ENCODE results near the gene NODAL.

Gene NODAL

GRCh38 chr10:70476249-70477035 is 35.0 kb upstream of the NODAL start:
- H3K4me1 Mint-ChIP-seq = peaks cover 36 to 48% of the 10 kb centered on the region in 2 donors
- peaks cover 0 to 1% of the 10 kb centered on the region in 2 donors for H3K36me3 Mint-ChIP-seq
- H3K27ac Mint-ChIP-seq = peak overlapping the region; percentile 40
- H3K27me3 Mint-ChIP-seq = peaks cover 0 to 7% of the 10 kb centered on the region in 2 donors
- H3K9me3 Mint-ChIP-seq = no peaks in the 10 kb centered on the region
- H3K4me3 Mint-ChIP-seq = no peak overlapping the region
- DNase-seq (no peak), ATAC-seq (replicated peaks) (peak; percentile 21 to 46)

GRCh38 chr10:70475661-70476060 is 34.2 kb upstream of the NODAL start:
- ATAC-seq (replicated peaks) (no peak), DNase-seq (no peak)
- Mint-ChIP-seq H3K27ac (no peak overlapping the region), H3K4me3 (no peak overlapping the region), H3K4me1 (peaks cover 29 to 41% of the 10 kb centered on the region in 2 donors), H3K9me3 (no peaks in the 10 kb centered on the region), H3K27me3 (peaks cover 0 to 5% of the 10 kb centered on the region in 2 donors), H3K36me3 (peaks cover 0 to 1% of the 10 kb centered on the region in 2 donors)

- no peak overlapping the region for H3K27ac Mint-ChIP-seq
- no peaks in the 10 kb centered on the region for H3K36me3 Mint-ChIP-seq
- peaks cover 21 to 32% of the 10 kb centered on the region in 2 donors for H3K4me1 Mint-ChIP-seq
- H3K9me3 Mint-ChIP-seq = no peaks in the 10 kb centered on the region
- no peak for DNase-seq
- no peak for ATAC-seq (replicated peaks)
- H3K4me3 Mint-ChIP-seq = no peak overlapping the region
- no peaks in the 10 kb centered on the region for H3K27me3 Mint-ChIP-seq
These were observed 33.3 kb upstream of the NODAL start for GRCh38 chr10:70474780-70475179.

GRCh38 chr10:70472799-70473454 is 31.4 kb upstream of the NODAL start:
- Mint-ChIP-seq H3K27ac (no peak overlapping the region), H3K4me1 (peaks cover 16 to 21% of the 10 kb centered on the region in 2 donors), H3K4me3 (no peak overlapping the region), H3K9me3 (no peaks in the 10 kb centered on the region), H3K27me3 (peaks cover 0 to 6% of the 10 kb centered on the region in 2 donors), H3K36me3 (no peaks in the 10 kb centered on the region)
- DNase-seq = no peak
- no peak for ATAC-seq (replicated peaks)

GRCh38 chr10:70466951-70467350 is 25.5 kb upstream of the NODAL start:
- no peaks in the 10 kb centered on the region for H3K9me3 Mint-ChIP-seq
- H3K27ac Mint-ChIP-seq = no peak overlapping the region
- ATAC-seq (replicated peaks) = no peak
- peaks cover 0 to 6% of the 10 kb centered on the region in 2 donors for H3K27me3 Mint-ChIP-seq
- peaks cover 0 to 5% of the 10 kb centered on the region in 2 donors for H3K4me1 Mint-ChIP-seq
- no peaks in the 10 kb centered on the region for H3K36me3 Mint-ChIP-seq
- no peak overlapping the region for H3K4me3 Mint-ChIP-seq
- no peak for DNase-seq

GRCh38 chr10:70465832-70466231 is 24.4 kb upstream of the NODAL start:
- DNase-seq (no peak), ATAC-seq (replicated peaks) (no peak)
- Mint-ChIP-seq H3K4me3 (no peak overlapping the region), H3K27ac (no peak overlapping the region), H3K27me3 (peaks cover 5 to 12% of the 10 kb centered on the region in 2 donors), H3K9me3 (no peaks in the 10 kb centered on the region), H3K36me3 (no peaks in the 10 kb centered on the region), H3K4me1 (peaks cover 0 to 5% of the 10 kb centered on the region in 2 donors)

GRCh38 chr10:70465278-70465677 is 23.8 kb upstream of the NODAL start:
- Mint-ChIP-seq H3K27ac (no peak overlapping the region), H3K36me3 (no peaks in the 10 kb centered on the region), H3K9me3 (no peaks in the 10 kb centered on the region), H3K27me3 (peaks cover 9 to 17% of the 10 kb centered on the region in 2 donors), H3K4me3 (no peak overlapping the region), H3K4me1 (peaks cover 0 to 5% of the 10 kb centered on the region in 2 donors)
- ATAC-seq (replicated peaks) (no peak), DNase-seq (no peak)

- Mint-ChIP-seq H3K27ac (no peak overlapping the region), H3K4me1 (peaks cover 2 to 16% of the 10 kb centered on the region in 2 donors), H3K36me3 (no peaks in the 10 kb centered on the region), H3K27me3 (peaks cover 29 to 37% of the 10 kb centered on the region in 2 donors), H3K9me3 (no peaks in the 10 kb centered on the region), H3K4me3 (no peak overlapping the region)
- DNase-seq = no peak
- ATAC-seq (replicated peaks) = no peak
These were observed 21.0 kb upstream of the NODAL start for GRCh38 chr10:70462349-70462984.

GRCh38 chr10:70461397-70462348 is 20.2 kb upstream of the NODAL start:
- H3K4me1 Mint-ChIP-seq = peaks cover 3 to 18% of the 10 kb centered on the region in 2 donors
- DNase-seq (peak; percentile 35), ATAC-seq (replicated peaks) (peak; percentile 69 to 71)
- H3K27me3 Mint-ChIP-seq = peaks cover 34 to 45% of the 10 kb centered on the region in 2 donors
- H3K4me3 Mint-ChIP-seq = no peak overlapping the region
- no peaks in the 10 kb centered on the region for H3K9me3 Mint-ChIP-seq
- no peaks in the 10 kb centered on the region for H3K36me3 Mint-ChIP-seq
- H3K27ac Mint-ChIP-seq = no peak overlapping the region

GRCh38 chr10:70459774-70460490 is 18.5 kb upstream of the NODAL start:
- Mint-ChIP-seq H3K4me3 (no peak overlapping the region), H3K27me3 (peaks cover 44 to 59% of the 10 kb centered on the region in 2 donors), H3K4me1 (peaks cover 3 to 18% of the 10 kb centered on the region in 2 donors), H3K36me3 (no peaks in the 10 kb centered on the region), H3K9me3 (no peaks in the 10 kb centered on the region), H3K27ac (peak overlapping the region; percentile 53)
- no peak for ATAC-seq (replicated peaks)
- DNase-seq = no peak

- peaks cover 45 to 59% of the 10 kb centered on the region in 2 donors for H3K27me3 Mint-ChIP-seq
- ATAC-seq (replicated peaks) (peak; percentile 34 to 42), DNase-seq (no peak)
- no peaks in the 10 kb centered on the region for H3K36me3 Mint-ChIP-seq
- peaks cover 3 to 18% of the 10 kb centered on the region in 2 donors for H3K4me1 Mint-ChIP-seq
- no peaks in the 10 kb centered on the region for H3K9me3 Mint-ChIP-seq
- no peak overlapping the region for H3K4me3 Mint-ChIP-seq
- H3K27ac Mint-ChIP-seq = no peak overlapping the region
These were observed 17.7 kb upstream of the NODAL start for GRCh38 chr10:70459061-70459773.

GRCh38 chr10:70458329-70459060 is 17.0 kb upstream of the NODAL start:
- peak; percentile 70 for ATAC-seq (replicated peaks)
- H3K27ac Mint-ChIP-seq = no peak overlapping the region
- peaks cover 3 to 18% of the 10 kb centered on the region in 2 donors for H3K4me1 Mint-ChIP-seq
- H3K36me3 Mint-ChIP-seq = no peaks in the 10 kb centered on the region
- H3K9me3 Mint-ChIP-seq = no peaks in the 10 kb centered on the region
- H3K27me3 Mint-ChIP-seq = peaks cover 45 to 59% of the 10 kb centered on the region in 2 donors
- peak overlapping the region; percentile 39 to 44 for H3K4me3 Mint-ChIP-seq
- DNase-seq = peak; percentile 20
